PC-9 (cell line): Measurements from ENCODE around the gene ARNT2.

ENCODE experiments used
- CTCF ChIP-seq: fragments of 200-600 bp; sonication (generic); conservative IDR thresholded peaks from 2 replicates; pipeline ENCODE4 v1.6.1; 2017; ENCODE audit warnings: mixed run types, antibody characterized with exemption, mild to moderate bottlenecking, moderate library complexity
- EZH2 ChIP-seq: fragments of 200-600 bp; sonication (generic); IDR thresholded peaks from 2 replicates; pipeline ENCODE4 v1.8.0; 2017; ENCODE audit warnings: antibody characterized with exemption, low read depth

- TF ChIP-seq CTCF (no peak), EZH2 (no peak)
Measured at GRCh38 chr15:80437334-80437891, 33.2 kb downstream of the ARNT2 start.
